Measurements from ENCODE around the gene BCKDHA. TPM values are rescaled to one million over a fixed set of nuclear protein-coding genes. Genes with fewer than 3 reads are reported as not detected.

Gene BCKDHA
- total and polyA plus RNA-seq, 8 donors = 9.3 to 34.2 (median 22.1) TPM

DNA sequence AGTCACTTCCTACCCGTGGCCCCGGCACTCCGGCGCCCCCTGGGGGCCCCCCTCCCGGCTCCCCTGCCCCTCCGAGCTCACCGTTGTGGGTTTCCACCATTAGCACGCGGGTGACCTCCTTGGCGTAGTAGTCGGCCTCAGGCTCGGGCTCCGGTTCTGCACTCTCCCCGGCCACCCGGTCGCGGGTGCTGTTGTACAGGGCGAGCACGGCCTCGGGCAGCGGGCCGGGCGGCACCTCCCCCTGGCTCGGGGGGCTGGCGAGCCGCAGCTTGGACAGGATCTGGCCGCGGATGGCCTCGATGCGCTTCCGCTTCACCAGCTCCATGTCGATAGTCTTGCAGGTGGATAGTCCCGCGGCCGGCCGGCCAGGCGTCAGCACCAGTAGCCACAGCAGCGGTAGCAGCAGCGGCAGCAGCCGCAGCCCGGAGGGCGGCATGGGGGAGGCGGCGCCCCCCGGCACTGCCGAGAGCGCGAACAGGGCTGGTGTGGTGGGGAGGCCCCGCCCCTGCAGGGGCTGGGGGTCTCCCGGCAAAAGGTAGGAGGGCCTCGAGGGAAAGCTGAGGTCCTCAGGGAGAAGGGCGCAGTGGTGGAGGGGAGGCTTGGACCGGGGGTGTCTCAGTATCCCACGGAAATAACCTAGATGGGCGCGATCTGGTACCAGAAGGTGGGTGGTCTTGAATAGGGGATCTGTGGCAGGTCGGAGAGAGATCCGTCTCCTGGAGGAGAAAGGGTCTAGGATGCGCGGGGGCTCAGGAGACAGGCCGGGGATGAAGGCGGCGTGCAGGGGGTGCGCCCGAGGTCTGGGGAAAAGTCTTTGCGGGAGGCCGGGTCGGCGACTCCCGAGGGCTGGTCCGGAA, 44.8 kb upstream of the BCKDHA start:
- TF ChIP-seq, protein P1, sequence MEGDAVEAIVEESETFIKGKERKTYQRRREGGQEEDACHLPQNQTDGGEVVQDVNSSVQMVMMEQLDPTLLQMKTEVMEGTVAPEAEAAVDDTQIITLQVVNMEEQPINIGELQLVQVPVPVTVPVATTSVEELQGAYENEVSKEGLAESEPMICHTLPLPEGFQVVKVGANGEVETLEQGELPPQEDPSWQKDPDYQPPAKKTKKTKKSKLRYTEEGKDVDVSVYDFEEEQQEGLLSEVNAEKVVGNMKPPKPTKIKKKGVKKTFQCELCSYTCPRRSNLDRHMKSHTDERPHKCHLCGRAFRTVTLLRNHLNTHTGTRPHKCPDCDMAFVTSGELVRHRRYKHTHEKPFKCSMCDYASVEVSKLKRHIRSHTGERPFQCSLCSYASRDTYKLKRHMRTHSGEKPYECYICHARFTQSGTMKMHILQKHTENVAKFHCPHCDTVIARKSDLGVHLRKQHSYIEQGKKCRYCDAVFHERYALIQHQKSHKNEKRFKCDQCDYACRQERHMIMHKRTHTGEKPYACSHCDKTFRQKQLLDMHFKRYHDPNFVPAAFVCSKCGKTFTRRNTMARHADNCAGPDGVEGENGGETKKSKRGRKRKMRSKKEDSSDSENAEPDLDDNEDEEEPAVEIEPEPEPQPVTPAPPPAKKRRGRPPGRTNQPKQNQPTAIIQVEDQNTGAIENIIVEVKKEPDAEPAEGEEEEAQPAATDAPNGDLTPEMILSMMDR (IDR thresholded peaks at IDR 0.05) = peak in 2 of 4 donors; percentile 15 to 20
- Histone ChIP-seq H3K27ac (peak overlapping the region in 2 of 4 donors; percentile 66 to 76), H3K4me1 (peaks cover 0 to 5% (median 0%) of the 10 kb centered on the region in 3 donors), H3K4me3 (peak overlapping the region; percentile 57 to 79 (median 70)), H3K9me3 (no peaks in the 10 kb centered on the region), H3K36me3 (no peaks in the 10 kb centered on the region), H3K27me3 (no peaks in the 10 kb centered on the region)
- intact Hi-C loops (cut with DNase I) = no loop called here
- peak; percentile 30 to 51 (median 46) for ATAC-seq
- WGBS, 2 donors = 1% methylated on average over 70 to 71 of the region's 71 CpGs
- peak in 5 of 6 donors; percentile 59 to 86 (median 71) for DNase-seq
- FAIRE-seq = no peak

DNA sequence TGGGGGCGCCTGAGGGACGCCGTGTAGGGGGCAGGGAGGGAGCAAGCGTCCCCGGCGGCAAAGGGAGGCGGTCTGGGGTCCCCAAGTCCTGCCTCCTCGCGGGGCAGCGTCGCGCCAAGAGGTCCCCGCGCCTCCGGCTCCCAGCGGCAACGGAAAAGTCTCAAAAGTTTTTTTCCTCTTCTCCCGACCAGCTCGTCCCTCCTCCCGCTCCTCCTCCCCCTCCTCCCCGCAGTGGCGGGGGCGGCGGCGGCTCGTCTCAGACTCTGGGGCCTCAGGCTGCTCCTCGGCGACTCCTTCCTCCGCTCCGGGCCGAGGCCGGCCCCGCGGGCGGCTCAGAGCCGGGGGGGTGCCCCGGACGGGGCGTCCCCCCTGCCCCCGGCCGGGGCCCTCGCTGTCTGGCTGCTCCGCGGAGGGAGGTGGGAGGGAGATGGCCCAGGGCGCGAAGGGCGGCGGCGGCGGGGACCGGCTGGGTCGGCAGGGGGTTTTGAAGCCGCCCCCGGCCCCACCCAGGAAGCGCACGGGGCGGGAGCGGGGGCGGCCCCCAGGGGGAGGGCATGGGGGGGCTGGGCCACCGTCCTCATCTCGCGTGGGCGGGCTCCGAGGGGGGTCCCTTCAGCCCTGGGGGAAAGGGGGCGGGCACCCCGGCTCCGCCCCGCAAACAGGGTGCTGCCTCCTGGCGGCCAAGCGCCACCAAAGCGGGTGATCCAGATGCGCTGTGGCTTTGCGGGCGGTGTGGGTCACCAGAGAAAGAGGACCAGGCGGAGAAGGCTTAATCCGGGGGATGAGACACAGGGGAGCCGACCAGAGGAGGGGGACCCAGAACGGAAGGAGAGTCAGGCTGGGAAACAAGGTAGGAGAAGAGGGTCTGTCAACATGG, 43.9 kb upstream of the BCKDHA start, which contains the start of gene TGFB1:
TSS of gene TGFB1 (minus strand) at position 457 of the 877 bp plus-strand sequence. CDS start 878 bp downstream, outside the sequence.
- FAIRE-seq (no peak), ATAC-seq (peak; percentile 72 to 82 (median 80)), DNase-seq (peak; percentile 67 to 92 (median 84))
- peaks cover 0 to 5% (median 0%) of the 10 kb centered on the region in 3 donors for H3K4me1 ChIP-seq
- peak within 1 kb of the TSS in 2 of 4 donors; percentile 66 to 76 for H3K27ac ChIP-seq
- no peaks in the 10 kb centered on the region for H3K36me3 ChIP-seq
- peak within 1 kb of the TSS; percentile 57 to 79 (median 70) for H3K4me3 ChIP-seq
- H3K27me3 ChIP-seq = no peaks in the 10 kb centered on the region
- 1 to 3% methylated on average over 39 to 76 of the region's 78 CpGs for WGBS, 2 donors
- intact Hi-C loops (cut with DNase I) = no loop called here
- TF ChIP-seq, protein P1 (IDR thresholded peaks at IDR 0.05) = peak; percentile 70 to 80 (median 80)
- no peaks in the 10 kb centered on the region for H3K9me3 ChIP-seq

DNA sequence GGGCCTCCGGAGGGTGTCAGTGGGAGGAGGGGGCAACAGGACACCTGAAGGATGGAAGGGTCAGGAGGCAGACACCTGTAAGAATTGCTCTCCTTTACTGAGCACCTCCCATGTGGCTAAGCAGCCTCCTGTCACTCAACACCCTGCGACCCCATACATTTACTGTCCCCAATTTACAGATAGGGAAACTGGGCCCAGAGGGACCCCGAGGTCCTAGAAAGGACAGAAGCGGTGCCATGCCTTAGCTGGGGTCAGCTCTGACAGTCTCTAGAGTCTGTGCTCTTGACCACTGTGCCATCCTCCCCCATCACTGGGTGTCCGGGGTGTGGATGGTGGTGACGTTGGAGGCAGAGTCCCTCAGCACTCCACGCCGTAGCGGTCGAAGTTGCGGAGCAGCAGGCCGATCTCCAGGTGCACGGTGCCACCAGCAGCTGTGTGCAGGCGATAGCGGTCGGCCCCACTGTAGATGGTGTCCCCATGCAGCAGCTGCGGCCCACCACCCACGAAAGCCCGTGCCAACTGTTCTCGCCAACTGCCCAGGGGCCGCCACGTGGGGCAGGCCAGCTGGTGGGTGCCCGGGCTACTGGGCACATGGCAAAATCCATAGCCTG, 43.2 kb upstream of the BCKDHA start:
- 86 to 87% methylated on average over 23 of the region's 23 CpGs for WGBS, 2 donors
- Histone ChIP-seq H3K27ac (no peak overlapping the region), H3K4me1 (peaks cover 0 to 5% (median 0%) of the 10 kb centered on the region in 3 donors), H3K9me3 (no peaks in the 10 kb centered on the region), H3K27me3 (no peaks in the 10 kb centered on the region), H3K36me3 (no peaks in the 10 kb centered on the region), H3K4me3 (peak overlapping the region in 2 of 4 donors; percentile 65 to 79)
- intact Hi-C loops (cut with DNase I) = no loop called here
- TF ChIP-seq, protein P1 (IDR thresholded peaks at IDR 0.05) = no peak
- DNase-seq = peak in 1 of 6 donors; percentile 50
- FAIRE-seq = no peak
- no peak for ATAC-seq

DNA sequence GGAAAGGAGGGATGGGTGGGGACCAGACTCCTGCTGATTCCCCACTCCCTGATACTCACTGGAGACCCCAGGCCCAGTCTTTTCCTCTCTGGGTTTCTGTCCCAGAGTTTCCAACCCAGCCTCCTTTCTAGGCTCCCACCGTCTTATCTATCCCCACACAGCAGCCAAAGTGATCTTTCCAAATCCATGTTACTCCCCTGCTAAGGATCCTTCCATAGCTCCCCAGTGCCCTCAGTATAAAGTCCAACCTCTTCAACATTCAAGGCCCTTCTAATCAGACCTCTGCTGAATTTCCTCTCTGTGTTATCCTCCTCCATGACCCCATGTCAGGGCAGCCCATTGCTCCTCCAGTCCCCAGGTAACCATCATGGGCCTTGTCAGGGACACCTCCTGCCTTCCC, 42.6 kb upstream of the BCKDHA start:
- ATAC-seq = no peak
- no peak for FAIRE-seq
- TF ChIP-seq, protein P1 (IDR thresholded peaks at IDR 0.05) = no peak
- no peak for DNase-seq
- H3K9me3 ChIP-seq = no peaks in the 10 kb centered on the region
- no peaks in the 10 kb centered on the region for H3K36me3 ChIP-seq
- no peak overlapping the region for H3K27ac ChIP-seq
- H3K4me3 ChIP-seq = no peak overlapping the region
- no peaks in the 10 kb centered on the region for H3K27me3 ChIP-seq
- 88 to 91% methylated on average over 1 of the region's 1 CpG for WGBS, 2 donors
- H3K4me1 ChIP-seq = peaks cover 0 to 5% (median 0%) of the 10 kb centered on the region in 3 donors
- intact Hi-C loops (cut with DNase I) = no loop called here
